ENCODE results near the gene STX8.
"Not testable (repeated sequence)": the region's sequence is repeated elsewhere in the genome, so short reads cannot be mapped to it uniquely, and the experiment has no call there.

Gene STX8, protein sequence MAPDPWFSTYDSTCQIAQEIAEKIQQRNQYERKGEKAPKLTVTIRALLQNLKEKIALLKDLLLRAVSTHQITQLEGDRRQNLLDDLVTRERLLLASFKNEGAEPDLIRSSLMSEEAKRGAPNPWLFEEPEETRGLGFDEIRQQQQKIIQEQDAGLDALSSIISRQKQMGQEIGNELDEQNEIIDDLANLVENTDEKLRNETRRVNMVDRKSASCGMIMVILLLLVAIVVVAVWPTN

DNA sequence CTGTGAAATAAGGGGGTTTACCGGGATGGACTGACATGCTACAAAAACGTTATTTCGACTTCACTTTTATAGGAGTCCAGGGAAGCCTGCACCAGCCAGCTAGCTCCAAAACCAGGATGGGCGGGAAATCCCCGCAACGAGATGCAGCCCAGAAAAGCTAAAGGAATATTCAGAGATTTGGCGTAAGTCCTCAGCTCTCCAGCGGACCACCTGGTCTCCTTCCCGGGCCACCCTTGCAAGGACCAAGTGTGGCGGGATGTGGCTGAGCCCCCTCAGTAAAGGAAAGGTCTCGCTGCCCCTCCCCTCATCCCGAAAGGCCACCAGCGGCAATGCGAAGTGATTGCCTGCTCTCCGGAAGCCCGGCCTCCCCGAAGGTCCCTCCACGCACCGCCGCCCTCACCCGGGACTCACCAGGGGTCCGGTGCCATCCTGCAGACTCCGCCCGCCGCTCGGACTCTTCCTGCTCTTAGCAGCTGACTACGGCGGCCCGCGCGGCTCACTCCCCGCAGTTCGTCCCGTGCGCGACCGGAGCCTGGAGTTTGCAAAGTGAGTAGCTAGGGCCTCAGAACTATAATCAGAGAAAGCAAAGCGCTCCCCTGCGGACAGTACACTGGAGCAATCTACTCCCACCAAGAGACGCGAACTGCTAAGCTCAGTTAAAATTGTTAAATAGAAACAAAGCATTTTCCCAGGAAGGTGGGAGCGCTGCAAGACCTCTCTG lies at the start of gene STX8:
Gene STX8 (minus strand): TSS at position 440 of the 721 bp plus-strand sequence. CDS start 12 bp downstream, at position 428.
- peak; percentile 75 for DNase-seq

DNA sequence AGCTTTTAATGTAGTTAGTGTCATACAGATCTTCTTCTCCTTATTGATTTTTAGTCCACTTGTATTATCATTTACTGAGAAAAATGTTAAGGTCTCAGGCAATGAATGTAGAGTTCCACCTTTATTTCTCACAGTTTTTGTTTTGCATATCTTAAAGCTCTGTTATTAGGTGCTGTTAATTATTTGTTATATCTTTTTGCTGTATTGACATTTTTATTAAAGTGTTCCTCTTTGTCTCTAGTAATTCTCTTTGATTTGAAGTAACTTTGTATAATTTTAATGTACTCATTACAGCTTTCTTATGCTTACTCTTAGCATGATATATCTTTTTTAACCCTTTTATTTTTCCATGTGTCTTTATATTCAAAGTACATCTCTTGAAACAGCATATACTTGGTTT lies 47.3 kb upstream of the STX8 start:
- no peak for DNase-seq

DNA sequence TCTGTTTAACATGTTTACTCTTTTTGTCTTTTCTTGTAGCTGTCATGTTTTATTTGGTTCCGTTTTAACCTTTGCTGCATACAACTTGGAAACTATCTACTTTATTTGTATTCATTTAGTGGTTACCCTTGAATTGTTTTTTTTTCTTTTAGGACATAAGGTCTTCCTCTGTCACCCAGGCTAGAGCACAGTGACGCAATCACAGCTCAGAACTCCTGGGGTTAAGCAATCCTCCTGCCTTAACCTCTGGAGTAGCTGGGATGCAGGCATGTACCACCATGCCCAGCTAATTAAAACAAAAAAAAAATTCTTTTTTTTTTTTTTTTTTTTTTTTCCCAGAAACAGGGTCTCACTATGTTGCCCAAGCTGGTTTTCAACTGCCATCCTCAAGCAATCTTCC lies 39.9 kb upstream of the STX8 start:
- no peak for DNase-seq

DNA sequence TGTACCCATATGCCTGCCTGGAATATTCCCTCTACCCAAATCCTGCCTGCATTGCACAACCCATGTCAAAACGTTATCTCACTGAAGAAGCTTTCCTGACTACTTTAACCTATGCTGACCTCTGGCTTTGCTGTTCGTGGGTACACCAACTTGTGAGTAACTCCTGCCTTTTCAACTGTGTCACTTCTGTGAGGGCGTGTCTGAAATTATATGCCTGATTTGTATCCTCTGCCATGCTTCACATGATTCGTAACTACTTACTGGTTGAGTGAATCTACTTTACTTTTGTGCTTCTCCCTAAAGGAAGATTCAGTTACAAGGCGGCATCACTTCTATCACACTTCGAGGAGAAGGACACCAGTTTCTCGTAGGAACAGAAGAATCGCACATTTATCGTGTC lies 36.4 kb upstream of the STX8 start:
- no peak for DNase-seq

DNA sequence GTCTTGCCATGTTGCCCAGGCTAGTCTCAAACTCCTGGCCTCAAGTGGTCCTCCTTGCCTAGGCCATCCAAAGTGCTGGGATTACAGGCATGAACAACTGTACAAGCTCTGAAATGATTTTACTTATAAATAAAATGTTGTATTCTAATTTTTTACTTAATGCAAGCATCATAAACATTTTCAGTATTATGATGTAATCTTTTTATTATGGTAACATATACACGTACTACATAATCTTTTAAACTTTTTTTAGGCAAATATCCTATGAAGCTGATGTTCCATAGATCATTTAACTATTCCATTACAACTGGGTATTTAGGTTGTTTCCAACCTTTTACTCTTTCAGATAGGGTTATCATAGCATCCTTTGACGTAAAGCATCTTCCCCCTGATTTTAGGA lies 35.9 kb upstream of the STX8 start:
- no peak for DNase-seq

DNA sequence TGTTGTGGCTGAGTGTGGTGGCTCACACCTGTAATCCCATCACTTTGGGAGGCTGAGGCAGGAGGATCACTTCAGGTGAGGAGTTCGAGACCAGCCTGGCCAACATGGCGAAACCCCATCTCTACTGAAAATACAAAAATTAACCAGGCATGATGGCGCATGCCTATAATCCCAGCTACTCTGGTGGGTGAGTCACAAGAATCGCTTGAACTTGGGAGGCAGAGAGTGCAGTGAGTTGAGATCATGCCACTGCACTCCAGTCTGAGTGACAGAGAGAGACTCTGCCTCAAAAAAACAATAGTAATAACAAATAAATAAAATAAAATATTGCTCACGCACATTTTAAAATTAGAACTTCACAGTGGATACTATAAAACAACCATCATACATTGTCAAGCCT lies 31.4 kb upstream of the STX8 start:
- DNase-seq = not testable (repeated sequence)

DNA sequence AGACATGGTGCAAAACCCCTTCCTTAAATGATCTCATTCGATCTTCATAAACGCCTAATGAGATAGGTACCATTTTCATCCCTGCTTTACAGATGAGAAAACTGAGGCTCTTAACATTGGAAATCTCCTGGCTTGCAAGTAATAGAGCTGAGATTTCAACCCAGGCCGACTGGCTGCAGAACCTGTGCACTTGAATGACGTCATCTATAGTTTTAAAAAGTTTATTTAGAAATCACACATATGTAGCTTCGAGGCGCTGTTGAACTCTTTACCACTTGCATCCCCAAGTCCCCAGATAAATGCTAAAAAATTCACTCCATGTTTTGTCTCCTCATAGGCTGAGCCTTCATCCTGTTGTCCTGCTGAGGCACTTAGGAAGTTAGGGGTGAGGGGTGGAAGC lies 30.8 kb upstream of the STX8 start:
- DNase-seq = no peak

DNA sequence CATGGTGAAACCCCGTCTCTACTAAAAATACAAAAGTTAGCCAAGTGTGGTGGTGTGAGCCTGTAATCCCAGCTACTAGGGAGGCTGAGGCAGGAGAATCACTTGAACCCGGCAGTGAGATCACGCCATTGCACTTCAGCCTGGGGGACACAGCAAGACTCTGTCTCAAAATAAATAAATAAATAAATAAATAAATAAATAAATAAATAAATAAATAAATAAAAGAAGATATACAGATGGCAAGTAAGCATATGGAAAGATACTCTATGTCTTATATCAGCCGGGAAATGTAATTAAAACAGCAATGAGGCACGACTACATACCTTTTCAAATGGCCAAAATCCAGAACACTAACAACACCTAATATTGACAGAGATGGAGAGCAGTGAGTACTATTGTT lies 29.0 kb upstream of the STX8 start:
- not testable (repeated sequence) for DNase-seq

DNA sequence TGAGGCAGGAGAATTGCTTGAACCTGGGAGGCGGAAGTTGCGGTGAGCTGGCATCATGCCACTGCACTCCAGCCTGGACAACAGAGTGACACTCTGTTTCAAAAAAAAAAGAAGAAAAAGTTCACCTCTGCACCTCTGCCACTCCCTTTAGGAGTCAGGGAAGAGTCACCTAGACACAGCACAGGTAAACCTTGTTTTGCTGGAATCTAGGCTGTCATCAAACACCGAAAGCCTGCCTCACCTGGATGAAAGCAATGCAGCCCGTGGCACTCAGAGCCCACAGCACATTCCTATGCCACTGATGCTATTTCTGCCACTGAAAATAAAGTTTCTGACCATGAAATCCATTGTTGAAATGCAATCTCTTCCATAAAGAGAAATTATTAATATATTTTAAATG lies 23.0 kb upstream of the STX8 start:
- no peak for DNase-seq

DNA sequence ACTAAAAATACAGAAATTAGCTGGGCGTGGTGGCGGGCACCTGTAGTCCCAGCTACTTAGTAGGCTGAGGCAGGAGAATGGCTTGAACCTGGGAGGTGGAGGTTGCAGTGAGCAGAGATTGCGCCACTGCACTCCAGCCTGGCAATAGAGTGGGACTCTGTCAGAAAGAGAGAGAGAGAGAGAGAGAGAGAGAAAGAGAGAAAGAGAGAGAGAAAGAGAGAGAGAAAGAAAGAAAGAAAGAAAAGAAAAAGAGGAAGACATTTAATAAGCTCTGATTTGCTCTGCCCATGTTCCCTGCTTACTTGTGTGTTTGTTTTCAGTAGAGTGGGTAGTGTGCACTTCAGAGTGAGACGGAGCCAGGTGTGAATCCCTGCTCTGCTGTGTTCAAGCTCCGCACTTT lies 22.0 kb upstream of the STX8 start:
- DNase-seq = not testable (repeated sequence)

DNA sequence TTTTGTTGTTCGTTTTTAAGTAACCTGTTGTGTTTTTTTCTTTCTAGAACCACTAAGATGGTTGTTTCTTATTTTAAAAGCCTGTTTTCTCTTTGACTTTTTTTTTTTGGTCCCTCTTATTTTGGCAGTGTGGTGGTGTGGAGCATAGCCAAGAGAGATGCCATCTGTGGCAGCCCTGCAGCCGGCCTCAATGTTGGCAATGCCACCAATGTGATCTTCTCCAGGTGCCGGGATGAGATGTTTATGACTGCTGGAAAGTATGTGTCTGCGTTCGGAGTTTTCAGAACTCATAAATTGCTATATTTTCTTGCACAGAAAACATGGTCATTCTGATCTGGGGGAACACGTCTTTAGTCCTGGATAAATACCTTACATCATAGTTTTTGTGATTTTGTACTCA lies 18.4 kb upstream of the STX8 start:
- DNase-seq = no peak

DNA sequence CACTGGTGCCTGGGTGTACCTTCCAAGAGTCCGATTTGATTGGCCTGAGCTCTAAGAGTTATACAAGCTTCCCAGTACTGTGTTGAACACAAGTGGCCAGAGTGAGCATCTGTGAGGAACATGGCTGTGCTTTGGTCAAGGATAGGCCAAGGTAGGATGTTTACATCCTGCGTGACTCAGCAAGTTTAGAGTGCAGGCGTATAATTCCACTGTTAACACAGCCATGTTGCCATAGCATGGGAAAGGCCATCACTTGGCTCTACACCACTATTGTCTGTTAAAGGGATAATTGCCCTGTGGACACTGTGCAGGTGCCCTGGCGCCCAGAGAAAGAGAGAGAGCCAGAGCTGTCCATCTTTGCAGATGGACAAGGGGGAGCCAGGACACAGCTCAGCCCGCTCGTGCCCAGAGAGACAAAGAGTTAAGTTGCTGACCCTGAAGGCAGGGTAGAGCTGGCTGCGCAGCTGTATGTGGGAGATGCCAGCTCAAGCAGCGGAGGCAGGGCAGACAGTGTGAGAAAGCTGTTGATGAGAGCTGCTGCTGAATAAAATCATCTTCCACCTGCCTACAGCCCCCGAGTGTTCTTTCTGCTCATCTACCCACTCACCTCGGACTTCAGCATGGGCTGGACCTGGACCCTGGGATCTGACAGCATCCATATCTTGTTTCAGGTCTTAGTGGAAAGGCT lies 12.5 kb upstream of the STX8 start:
- DNase-seq = no peak

DNA sequence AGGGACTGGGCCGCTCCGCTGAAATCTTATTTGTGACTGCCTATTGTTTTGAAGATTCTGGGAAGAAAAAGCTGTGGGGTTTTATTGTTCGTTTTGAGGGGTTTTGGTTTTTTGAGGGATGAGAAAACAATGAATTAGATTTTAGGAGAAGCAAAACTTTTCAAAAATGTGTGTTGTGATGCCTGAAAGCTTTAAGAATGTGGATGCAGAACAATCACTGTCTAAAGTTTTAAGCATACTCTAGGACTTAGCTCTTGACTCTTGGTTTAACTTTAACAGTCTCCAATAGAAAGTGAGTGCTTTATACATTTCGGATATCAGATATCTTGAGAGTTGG lies 1.7 kb upstream of the STX8 start:
- DNase-seq = no peak

DNA sequence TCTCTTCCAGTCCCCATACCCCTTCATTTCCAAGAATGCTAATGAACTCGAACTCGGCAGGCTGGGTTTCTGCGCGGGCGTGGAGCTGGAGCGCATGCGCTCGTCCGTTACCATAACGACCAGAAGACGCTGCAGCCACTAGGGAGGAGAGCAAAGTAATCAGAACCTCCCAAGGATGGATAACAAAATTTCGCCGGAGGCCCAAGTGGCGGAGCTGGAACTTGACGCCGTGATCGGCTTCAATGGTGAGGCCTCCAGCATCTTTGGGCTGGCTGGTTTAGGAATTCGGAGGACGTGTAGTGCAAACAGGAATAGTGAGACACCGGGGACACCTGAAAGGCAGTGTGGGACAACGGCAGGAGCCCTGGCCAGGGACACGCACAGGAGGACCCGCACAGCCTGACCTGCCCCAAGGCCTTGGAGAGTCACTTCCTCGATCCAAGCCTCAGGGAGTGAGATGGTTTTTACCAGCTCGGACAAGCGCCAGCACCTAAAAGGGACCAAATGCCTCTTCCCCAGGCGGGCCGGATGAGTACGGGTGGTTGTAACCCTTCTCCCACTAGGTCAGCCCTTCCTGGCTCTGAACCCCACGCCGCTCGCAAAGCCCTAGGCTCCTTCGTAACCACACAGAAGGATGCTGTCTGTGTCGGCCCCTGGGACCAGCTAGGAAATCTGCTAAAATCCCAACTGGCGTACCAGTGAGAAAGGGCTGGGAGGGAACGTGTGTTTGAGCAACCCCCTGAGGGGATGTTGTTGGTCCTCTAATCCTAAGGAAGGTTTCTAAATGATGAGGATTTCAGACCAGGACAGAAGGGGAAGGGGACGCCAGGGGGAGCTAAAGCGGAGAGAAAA lies 1.1 kb upstream of the STX8 start, which contains the start of gene CFAP52:
Gene CFAP52 (plus strand): TSS at position 122 of the 852 bp plus-strand sequence. CDS start 54 bp downstream, at position 176.
- DNase-seq = peak; percentile 70

DNA sequence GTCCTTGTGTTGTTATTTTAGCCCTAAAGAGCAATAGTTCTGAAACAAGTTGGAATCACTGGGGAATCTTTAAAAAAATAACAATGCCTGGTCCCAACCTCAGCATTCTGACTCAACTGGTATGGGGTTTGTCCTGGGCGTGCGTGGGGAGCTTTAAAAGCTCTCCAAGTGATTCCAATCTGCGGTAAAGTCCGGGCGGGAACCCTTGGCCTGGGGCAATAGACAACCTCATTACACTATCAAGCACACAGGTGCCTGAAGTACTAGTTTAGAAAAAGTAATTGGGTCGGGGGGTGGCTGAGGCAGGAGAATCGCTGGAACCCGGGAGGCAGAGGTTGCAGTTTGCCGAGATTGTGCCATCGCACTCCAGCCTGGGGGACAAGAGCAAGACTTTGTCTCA lies 4.4 kb downstream of the STX8 start:
- no peak for DNase-seq

DNA sequence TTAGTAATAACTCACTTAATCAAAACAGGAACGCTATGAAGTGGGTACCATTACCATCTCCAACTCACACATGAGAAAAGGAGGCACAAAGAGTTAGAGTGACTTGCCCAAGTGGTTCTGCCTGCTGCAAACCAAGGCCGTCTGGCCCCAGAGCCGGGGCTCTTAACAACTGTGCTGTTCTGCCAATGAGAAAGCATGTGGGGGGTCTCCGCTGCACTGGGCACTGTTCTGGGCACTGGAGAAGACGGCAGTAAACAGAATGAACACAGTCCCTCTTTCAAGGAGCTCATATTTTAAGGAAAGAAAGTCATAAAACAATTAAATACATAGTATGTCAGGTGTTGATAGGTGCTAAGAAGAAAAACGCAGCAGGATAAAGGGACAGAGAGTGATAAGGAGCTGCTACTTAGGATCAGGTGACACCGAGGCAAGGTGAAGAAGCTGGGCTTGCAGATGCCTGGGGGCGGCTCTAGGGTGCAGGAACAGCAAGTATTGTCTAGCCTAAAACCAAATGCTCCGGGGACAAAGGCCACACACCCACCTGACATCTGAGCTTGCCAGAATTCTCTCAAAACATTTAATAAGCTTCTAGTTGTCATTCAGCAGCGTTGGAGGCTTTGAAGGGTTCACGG lies 6.5 kb downstream of the STX8 start:
- DNase-seq = no peak

DNA sequence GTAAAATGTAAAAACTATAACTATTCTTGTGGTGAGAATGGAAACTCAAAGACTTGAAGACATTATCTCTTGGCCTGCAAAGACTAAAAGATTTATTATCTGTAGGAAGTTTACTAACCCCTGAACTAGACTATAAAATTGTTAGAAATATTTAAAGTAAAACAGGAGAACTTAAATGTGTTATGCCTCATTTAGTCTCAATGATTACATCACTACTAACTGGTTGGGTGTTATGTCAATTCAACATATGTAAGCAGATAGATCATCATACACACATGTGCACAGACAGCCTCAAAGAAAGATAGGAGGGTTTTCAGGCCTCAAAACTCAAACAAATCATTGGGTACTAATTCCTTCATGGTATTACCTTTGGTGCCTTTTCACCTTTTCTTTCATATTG lies 7.6 kb downstream of the STX8 start:
- no peak for DNase-seq

DNA sequence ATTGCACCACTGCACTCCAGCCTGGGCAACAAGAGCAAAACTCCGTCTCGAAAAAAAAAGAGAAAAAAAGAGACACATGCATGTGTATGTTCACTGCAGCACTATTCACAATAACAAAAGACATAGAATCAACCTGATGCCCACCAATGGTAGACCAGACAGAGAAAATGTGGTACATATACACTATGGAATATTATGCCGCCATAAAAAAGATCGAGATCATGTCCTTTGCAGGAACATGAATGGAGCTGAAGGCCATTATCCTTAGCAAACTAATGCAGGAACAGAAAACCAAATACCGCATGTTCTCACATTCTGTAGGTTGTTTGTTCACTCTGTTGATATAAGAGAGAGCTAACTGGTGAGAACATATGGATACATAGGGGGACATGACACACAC lies 8.9 kb downstream of the STX8 start:
- DNase-seq = not testable (repeated sequence)

DNA sequence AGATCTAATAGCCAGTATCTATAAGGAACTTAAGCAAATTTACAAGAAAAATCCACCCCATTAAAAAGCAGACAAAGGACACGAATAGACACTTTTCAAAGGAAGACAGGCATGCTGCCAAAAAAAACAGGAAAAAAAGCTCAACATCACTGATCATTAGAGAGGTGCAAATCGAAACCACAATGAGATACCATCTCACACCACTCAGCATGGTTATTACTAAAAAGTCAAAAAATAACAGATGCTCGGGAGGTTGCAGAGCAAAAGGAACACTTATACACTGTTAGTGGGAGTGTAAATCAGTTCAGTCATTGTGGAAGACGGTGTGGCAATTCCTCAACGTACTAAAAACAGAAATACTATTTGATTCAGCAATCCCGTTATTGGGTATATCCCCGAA lies 9.6 kb downstream of the STX8 start:
- no peak for DNase-seq

DNA sequence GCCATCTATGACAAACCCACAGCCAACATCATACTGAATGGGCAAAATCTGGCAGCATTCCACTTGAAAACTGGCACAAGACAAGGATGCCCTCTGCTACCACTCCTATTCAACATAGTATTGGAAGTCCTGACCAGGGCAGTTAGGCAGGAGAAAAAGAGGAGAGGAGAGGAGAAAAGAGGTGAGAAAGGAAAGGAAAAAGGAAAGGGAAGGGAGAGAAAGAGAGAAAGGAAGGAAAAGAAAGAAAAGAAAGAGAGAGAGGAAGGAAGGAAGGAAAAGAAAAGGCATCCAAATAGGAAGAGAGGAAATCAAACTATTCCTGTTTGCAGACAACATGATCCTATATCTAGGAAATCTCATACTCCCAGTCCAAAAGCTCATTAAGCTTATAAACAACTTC lies 11.5 kb downstream of the STX8 start:
- no peak for DNase-seq

DNA sequence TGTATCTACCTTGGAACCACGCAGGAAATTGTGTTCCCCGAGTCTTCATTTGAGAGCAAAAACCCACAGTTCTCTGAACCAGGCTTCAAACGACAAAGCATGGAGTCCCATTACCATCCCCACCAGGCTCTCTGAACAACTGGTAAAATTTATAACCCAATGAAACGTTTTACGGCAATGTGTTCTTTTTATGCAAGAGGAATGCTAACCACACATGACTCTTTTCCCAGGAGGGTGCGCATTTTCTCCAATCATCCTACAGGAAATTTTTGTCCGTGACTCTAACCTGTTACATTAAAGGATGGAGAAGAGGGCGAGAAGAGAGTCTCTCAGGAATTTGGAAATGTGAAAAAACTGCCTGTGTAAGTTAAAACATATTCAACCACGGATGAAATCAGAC lies 17.8 kb downstream of the STX8 start:
- no peak for DNase-seq

DNA sequence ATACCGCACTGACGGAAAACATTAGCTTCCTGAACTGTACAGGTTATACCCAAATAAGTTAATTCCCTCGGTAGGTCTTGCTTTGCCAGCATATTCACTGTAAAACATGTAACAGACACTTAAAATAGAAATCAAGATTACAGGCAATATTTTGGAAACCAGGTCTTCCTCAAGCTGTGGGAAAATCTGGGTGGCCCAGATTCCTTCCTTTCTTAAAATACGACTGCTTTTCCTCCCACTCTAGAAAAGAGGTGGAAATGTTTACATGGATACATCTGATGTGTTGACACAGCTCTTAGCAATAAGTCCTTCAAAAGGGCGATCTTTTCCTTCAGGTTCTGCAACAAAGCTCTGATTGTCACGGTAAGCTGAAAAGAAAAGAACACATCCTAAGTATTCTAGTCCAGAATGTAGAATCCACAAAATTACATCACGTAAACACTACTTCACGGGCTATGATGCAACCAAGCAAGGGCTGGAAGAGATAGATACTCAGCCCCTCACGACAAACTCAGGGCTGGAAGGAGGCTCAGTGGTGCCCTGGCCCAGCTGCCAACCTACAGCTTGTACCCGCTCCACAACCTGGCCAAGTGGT lies 18.4 kb downstream of the STX8 start:
- no peak for DNase-seq

Data from activated CD4-positive, alpha-beta T cell treated with anti-CD3 and anti-CD28 coated beads, Interleukin-2, amount 50 U/mL, for 1 hour (primary cell).